Astrocyte of the spinal cord (primary cell): Measurements from ENCODE around the gene USP25.
"Not testable (repeated sequence)": the region's sequence is repeated elsewhere in the genome, so short reads cannot be mapped to it uniquely, and the experiment has no call there.

Experiments used
- DNase-seq: peaks from one replicate; pipeline ENCODE4 v3.0.0; 2011; ENCODE audit warnings: low read depth, low spot score
- H3K4me3 ChIP-seq: 2 replicates; pipeline ENCODE4 v1.5.1; 2011; ENCODE audit warnings: low read depth, mild to moderate bottlenecking, low read length, moderate library complexity
- in situ Hi-C: cut with HindIII; loops from 2 replicates; pipeline ENCODE4 v1.10.0; 2017; ENCODE audit warnings: low sequenced_read_pairs
- TF ChIP-seq, protein P1 (sequence below): IDR thresholded peaks from 2 replicates; pipeline ENCODE4 v1.5.1; 2012; ENCODE audit warnings: low read depth, mild to moderate bottlenecking, low read length, inconsistent platforms

USP25 gene

DNA sequence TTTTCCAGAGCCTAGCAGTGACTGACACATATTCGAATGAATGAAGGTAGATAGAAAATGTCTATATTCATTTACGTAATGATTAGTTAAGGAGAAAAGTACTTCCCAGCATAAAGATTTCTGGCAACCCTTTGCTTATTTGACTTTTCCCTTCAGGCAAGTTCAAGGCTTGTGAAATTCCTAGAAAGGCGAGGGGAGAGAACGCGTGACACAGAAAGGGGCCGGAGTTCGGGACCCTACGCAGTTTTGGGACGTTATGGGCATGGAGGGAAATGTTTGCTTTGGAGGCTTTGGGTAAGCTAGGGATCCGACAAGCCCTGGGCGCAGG is 472 bp upstream of the USP25 start:
- DNase-seq = no peak
- TF ChIP-seq, protein P1, sequence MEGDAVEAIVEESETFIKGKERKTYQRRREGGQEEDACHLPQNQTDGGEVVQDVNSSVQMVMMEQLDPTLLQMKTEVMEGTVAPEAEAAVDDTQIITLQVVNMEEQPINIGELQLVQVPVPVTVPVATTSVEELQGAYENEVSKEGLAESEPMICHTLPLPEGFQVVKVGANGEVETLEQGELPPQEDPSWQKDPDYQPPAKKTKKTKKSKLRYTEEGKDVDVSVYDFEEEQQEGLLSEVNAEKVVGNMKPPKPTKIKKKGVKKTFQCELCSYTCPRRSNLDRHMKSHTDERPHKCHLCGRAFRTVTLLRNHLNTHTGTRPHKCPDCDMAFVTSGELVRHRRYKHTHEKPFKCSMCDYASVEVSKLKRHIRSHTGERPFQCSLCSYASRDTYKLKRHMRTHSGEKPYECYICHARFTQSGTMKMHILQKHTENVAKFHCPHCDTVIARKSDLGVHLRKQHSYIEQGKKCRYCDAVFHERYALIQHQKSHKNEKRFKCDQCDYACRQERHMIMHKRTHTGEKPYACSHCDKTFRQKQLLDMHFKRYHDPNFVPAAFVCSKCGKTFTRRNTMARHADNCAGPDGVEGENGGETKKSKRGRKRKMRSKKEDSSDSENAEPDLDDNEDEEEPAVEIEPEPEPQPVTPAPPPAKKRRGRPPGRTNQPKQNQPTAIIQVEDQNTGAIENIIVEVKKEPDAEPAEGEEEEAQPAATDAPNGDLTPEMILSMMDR = no peak
- peak overlapping the region; percentile 61 for H3K4me3 ChIP-seq
- in situ Hi-C loops = no loop called here

GRCh38 chr21:15730484-15731242 is 881 bp downstream of the USP25 start:
- in situ Hi-C loops = no loop called here
- peak overlapping the region; percentile 61 for H3K4me3 ChIP-seq
- TF ChIP-seq, protein P1 = no peak
- DNase-seq = no peak

DNA sequence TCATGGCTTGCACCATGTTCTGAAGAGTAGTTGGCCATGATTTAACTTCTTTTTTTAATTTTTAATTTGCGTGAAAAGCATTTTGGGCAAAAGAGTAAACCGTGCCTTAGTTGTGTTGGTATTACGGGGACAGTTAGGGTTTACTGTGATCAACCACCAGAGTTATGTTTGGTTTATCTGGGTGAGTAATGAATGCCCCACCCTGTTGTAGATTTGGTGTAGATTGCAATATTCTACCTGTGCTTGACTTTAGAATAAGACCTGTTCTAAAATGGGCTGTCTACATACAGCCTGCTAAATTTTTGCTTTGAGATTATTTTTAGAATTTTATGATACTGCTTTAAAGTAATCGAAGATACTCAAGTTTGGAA is 1.4 kb downstream of the USP25 start:
- TF ChIP-seq, protein P1 = no peak
- peak overlapping the region; percentile 61 for H3K4me3 ChIP-seq
- DNase-seq = no peak
- in situ Hi-C loops = no loop called here

- in situ Hi-C loops = no loop called here
- TF ChIP-seq, protein P1 = no peak
- H3K4me3 ChIP-seq = peak overlapping the region; percentile 61
- peak; percentile 58 for DNase-seq
These were observed 2.7 kb downstream of the USP25 start for GRCh38 chr21:15732290-15732995.

DNA sequence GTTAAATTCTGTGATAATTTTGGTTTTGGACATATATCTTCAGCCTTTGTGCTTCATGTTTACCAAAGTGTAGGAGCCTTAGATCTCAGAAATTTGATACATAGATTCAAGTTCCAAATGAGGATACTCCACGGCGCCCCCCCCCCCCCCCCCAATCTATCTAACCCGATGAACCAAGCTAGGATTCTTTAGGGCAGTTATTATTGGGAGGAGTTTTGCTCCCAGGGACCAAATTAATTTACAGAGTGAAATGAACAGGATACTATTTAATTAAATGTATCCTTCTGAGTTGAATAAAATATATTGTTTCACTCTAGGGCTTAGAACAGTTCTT is 3.2 kb downstream of the USP25 start:
- in situ Hi-C loops = no loop called here
- no peak overlapping the region for H3K4me3 ChIP-seq
- TF ChIP-seq, protein P1 = no peak
- no peak for DNase-seq

- TF ChIP-seq, protein P1 = no peak
- no peak for DNase-seq
- no peak overlapping the region for H3K4me3 ChIP-seq
- in situ Hi-C loops = no loop called here
These were observed 5.6 kb downstream of the USP25 start for GRCh38 chr21:15735409-15735808.

DNA sequence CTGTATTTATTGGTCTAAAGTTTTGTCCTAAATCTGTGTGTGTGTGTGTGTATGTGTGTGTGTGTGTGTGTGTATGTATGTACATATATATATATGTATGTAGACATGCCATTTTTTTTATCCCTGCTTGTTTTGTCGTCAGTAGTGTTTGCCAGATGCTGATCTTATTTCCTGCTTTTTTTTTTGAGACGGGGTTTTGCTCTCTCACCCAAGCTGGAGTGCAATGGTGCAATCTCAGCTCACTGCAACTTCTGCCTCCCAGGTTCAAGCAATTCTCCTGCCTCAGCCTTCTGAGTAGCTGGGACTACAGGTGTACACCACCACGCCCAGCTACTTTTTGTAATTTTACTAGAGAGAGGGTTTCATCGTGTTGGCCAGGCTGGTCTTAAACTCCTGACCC is 6.1 kb downstream of the USP25 start:
- H3K4me3 ChIP-seq, in situ Hi-C loops, DNase-seq: not testable (repeated sequence)

DNA sequence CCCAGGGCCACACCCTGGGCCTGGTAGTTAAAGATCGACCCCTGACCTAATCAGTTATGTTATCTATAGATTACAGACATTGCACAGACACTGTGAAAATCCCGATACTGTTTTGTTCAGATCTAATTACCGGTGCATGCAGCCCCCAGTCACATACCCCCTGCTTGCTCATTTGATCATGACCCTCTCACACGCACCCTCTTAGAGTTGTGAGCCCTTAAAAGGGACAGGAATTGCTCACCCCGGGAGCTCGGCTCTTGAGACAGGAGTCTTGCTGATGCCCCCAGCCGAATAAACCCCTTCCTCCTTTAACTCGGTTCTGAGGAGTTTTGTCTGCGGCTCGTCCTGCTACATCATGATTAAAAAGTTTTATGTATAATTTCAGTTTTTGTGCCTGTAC is 9.0 kb downstream of the USP25 start:
- in situ Hi-C loops, DNase-seq, H3K4me3 ChIP-seq: not testable (repeated sequence)
